HG03442 (cell line): Measurements from ENCODE around the gene ADGRG1.

Source experiments
- ATAC-seq: cut with Tn5 transposase; IDR thresholded peaks from one replicate; pipeline ENCODE4 v1.9.1; 2021; ENCODE audit warnings: mild to moderate bottlenecking, moderate library complexity; ENCODE audit not compliant: unreplicated experiment

ADGRG1 gene

GRCh38 chr16:57680842-57681375, 52.5 kb downstream of the ADGRG1 start:
- no peak for ATAC-seq

- ATAC-seq, result no peak
These were observed 53.7 kb downstream of the ADGRG1 start for GRCh38 chr16:57681950-57682728.

- no peak for ATAC-seq
These were observed 54.6 kb downstream of the ADGRG1 start for GRCh38 chr16:57682809-57683635.

DNA sequence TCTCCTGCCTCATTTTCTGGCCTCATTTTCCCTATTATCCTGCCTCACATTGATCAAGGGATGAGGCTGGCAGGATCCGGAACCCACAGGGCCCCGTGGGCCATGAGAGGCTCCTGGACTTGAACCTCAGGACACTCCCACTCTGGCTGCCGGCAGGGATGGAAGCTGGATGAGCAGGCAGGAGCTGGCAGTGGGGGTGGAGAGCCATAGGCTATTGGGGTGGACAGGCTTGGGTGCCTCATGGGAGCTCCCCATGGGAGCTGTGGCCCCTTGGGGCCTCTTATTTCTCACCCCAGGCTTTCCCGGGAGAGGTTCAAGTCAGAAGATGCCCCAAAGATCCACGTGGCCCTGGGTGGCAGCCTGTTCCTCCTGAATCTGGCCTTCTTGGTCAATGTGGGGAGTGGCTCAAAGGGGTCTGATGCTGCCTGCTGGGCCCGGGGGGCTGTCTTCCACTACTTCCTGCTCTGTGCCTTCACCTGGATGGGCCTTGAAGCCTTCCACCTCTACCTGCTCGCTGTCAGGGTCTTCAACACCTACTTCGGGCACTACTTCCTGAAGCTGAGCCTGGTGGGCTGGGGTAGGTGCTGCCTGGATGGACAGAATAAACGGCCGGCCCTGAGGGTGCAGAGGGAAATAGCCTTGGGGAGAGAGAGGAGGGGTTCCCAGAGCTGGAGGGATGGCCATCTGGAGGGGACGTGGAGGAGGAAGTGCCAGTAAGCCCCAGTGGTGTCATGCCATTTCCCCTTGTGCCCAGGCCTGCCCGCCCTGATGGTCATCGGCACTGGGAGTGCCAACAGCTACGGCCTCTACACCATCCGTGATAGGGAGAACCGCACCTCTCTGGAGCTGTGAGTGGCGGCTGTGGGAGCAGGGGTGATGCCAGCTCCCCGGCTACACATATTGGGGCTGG, 55.5 kb downstream of the ADGRG1 start:
- ATAC-seq, result no peak

DNA sequence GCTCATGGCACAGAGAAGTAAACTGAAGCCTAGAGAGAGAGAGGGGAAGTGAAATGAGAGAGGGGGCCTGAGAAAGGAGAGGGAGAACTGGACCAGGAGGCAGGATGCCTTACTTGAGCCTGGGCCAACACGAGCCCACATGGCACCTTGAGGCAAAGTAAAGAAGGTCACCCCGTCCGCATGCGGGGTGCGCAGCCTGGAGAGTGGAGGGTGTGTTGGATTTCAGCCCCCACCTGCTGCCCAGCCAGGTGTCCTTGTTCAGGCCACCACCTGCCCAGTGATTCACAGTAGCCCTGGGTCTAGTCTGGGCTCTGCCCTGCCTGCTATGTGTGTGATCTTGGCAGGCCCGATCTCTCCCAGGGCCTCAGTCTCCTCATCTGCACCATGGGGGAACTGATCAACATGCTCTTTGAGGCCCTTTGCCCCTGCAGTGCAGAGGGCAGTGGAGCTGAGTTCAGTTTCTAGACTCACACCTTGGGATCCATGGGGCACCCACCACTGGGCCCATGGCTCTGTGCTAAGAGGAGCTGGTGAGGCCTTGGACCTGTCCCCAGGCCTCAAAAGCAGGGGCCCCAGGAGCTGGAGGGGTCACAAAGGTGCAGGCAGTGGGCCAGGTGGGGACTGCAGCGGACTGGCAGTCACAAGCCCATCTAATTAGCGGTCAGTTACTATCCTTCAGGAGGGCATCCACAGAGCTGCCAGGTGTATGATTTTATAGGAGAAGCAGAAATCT, 56.4 kb downstream of the ADGRG1 start:
- ATAC-seq, result no peak

GRCh38 chr16:57685633-57686032, 57.2 kb downstream of the ADGRG1 start:
- ATAC-seq, result no peak

DNA sequence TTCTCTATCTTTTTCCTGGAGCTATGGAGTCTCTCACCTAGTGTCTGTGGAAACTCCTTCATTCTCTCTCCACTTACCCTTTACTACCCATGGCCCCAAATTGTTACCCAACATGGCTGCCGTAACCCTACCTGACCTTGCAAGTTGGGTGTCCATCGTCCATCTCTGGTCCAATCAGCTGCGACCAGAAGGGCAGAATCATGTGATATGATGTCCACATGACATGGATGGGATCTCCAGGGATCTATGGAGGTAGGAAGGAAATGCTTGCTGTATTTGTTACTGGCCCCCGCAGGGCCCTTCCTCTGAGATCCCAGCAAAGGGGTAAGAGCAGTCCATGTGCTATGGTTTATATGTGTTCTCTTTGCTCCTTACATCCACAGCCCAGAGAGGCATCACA, 58.1 kb downstream of the ADGRG1 start:
- ATAC-seq, result no peak

DNA sequence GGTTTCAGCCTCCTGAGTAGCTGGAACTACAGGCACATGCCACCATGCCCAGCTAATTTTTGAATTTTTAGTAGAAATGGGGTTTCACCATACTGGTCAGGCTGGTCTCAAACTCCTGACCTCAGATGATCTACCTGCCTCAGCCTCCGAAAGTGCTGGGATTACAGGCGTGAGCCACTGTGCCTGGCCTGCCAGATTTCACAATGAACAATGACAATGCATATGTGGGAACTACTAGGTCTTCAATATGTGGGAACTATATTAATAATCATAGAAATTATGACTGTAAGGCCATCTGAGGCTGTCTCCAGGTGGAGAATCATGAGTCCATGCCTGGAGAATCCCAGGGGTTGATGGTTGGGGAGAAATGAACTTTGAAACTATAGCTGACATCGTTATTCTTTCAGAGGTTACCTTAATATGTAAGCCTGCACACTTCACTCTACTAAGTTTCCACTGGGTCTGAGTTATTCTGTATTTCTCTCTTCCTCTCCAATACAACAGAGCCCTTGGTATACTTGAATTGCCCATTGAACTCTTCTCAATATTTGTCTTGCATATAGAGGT, 59.0 kb downstream of the ADGRG1 start:
- ATAC-seq, result no peak

- no peak for ATAC-seq
These were observed 60.1 kb downstream of the ADGRG1 start for GRCh38 chr16:57688487-57688986.

DNA sequence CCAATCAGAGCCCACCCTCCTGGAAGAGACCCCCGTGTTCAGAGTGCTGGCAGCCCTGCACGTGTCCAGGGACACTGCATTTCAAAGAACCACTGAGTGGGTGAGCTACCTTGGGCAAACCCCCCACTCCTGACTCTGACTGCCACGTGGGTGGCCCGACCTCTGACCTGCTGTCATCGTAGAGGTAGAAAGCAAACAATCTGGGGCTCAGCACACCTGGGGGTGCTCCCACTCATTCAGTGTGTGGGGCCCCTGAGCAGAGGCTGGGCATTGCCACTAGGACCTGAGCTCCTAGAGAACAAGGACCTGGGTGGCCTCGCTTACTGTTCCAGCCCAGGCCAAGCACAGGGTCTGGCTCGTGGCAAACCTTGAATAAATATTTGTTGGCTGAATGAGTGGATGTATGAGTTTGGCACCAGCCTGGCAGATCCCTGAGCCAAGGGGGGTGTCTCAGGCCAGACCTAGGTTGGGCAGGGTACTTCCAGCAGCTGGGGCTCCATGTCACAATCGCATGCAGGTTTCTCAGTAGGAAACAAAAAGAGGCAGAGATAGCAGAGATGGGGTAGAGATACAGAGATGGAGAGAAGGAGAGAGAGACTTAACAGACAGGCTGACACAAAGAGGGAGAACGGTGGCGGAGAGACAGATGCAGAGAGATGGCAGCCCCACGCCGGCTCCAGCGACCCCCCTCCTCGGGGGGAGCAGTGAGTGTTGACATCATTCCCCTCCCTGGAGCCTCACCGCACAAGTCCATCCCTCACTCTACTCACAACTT, 60.7 kb downstream of the ADGRG1 start:
- no peak for ATAC-seq

DNA sequence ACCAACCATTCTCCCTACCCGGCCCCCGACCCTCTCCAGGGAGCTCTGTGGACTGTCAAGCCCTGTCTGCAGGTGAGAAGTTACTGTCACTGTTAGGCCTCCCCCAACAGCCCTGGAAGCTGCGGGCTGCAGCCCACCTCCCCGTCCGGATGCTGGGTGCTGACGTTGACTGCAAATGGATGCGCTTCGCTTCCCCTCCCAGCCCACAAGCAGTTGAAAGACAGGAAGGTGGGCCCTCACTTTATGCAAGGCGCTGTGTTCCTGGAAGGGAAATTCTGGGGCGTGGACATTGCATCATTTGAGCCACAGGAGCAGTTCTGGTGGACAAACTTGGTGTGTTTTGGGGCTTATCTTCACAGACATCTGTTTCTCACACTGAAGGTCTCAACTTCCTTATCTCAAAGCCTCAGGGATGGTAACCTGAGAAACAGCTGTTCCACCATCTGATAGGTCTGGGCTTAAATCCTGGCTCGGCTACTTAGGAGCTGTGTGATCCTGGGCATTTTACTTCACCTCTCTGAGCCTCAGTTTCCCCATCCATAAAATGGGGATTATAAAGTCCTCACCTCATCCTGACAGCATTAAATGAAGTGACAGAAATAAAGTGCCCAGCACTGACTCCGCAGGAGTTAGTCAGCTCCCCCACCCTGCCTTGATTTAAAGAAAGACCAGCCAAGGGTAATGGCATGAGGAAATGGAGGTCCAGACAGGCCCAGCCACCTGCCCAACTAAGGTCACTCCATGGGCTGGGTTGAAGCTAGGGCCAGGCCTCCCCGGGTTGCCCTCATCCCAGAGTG, 61.5 kb downstream of the ADGRG1 start:
- ATAC-seq, result peak; percentile 70

GRCh38 chr16:57690782-57691471, 62.5 kb downstream of the ADGRG1 start:
- no peak for ATAC-seq

DNA sequence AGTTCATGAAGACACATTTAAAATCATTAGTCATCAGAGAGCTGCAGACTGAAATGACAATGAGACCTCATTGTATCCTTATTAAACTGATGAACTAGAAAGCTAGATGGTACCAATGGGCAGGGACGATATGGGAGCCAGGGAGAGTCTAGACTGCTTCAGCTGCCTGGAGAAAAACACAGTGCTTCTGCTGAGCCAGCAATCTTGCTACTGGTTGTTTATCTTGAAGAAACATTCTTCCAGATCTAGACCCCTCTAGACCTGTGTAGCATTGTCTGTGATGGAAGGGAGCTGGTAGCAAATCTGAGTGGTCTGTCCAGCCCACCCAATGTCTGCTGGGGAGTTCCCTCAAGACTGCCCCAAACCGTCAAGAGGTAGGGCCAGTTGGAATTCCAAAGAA, 64.2 kb downstream of the ADGRG1 start:
- ATAC-seq, result no peak

DNA sequence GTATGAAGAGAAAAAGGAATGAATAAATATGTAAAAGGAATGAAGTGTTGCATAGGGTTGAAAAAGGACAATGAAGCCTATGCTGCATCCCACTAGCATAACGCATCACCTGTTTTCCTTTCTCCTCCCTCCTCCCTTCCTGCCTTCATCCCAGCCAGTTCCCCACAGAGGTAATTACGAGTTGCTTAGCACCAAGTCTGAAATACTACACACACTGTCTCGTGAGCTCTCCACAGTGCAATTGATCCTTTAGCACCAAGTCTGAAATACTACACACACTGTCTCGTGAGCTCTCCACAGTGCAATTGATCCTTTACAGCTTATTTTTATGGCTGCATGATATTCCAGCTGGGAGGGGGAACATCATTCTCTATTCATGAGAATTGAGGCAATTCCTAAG, 65.1 kb downstream of the ADGRG1 start:
- ATAC-seq, result no peak

DNA sequence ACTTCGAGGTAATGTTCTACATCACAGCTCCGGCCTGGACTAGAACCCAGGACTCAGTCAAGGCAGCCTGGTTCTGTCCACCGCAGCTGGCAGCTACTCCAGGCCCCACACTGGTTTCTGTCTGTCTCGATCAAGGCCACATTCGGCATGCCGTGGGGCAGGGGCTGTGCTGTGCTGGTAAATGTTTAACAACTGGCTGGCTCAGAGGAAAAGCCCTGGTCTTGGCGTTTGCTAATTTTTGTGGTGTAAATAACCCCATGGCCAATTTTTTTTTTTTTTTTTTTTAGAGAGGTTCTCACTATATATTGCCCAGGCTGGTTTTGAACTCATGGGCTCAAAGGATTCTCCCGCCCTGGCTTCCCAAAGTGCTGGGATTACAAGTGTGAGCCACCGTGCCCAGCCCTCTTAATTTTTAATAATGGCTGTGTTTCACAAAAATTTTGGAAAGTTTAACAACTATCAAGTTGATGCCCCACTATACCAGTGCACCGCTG, 65.8 kb downstream of the ADGRG1 start:
- ATAC-seq, result no peak

GRCh38 chr16:57694725-57695679, 66.6 kb downstream of the ADGRG1 start, which contains the start of gene DRC7:
Gene DRC7 (plus strand): TSS chr16:57694806. CDS start chr16:57697950, 3,144 bp downstream.
- ATAC-seq, result no peak
